Gastrocnemius medialis (tissue), 4 donors: ENCODE results near the gene KRT14. TPM values are rescaled to one million over a fixed set of nuclear protein-coding genes. Genes with fewer than 3 reads are reported as not detected.

Source experiments
- ATAC-seq, 2 donors: fragments of 150-250 bp; one replicate each; pipeline ENCODE4 v1.9.1; 2016
- DNase-seq, 2 donors: peaks; one replicate each; pipeline ENCODE4 v3.0.0-alpha.2; 2019
- H3K27ac ChIP-seq, 4 donors: fragments of 200-600 bp; sonication (generic); 1 replicate in 1 of 4; 2 replicates in 3 of 4; pipeline ENCODE4 v1.5.1; 2016 to 2018; ENCODE audit warnings: mild to moderate bottlenecking in 2 of 4, moderate library complexity in 1 of 4
- H3K27me3 ChIP-seq, 3 donors: fragments of 200-600 bp; sonication (generic) in 2 of 3; 1 replicate in 1 of 3; 2 replicates in 2 of 3; pipeline versions ENCODE4 v1.5.1 to v1.6.0; 2016 to 2019; ENCODE audit warnings: mild to moderate bottlenecking in 1 of 3, moderate library complexity in 1 of 3
- H3K36me3 ChIP-seq, 2 donors: fragments of 200-600 bp; sonication (generic) in 1 of 2; one replicate each; pipeline ENCODE4 v1.5.1; 2017 to 2018
- H3K4me1 ChIP-seq, 2 donors: fragments of 200-600 bp; sonication (generic) in 1 of 2; one replicate each; pipeline ENCODE4 v1.5.1; 2016 to 2017; ENCODE audit warnings: mild to moderate bottlenecking in 2 of 2
- H3K4me3 ChIP-seq, 4 donors: fragments of 200-600 bp; sonication (generic) in 3 of 4; 1 replicate in 1 of 4; 2 replicates in 3 of 4; pipeline ENCODE4 v1.5.1; 2016 to 2019; ENCODE audit warnings: mild to moderate bottlenecking in 2 of 4
- H3K9me3 ChIP-seq, 3 donors: fragments of 200-600 bp; sonication (generic) in 2 of 3; 1 replicate in 1 of 3; 2 replicates in 2 of 3; pipeline ENCODE4 v1.5.1; 2016 to 2019
- POLR2A ChIP-seq, 2 donors: fragments of 450-650 bp; IDR thresholded peaks; one replicate each; pipeline ENCODE4 v1.6.1; 2017; ENCODE audit warnings: antibody characterized with exemption in 2 of 2, mild to moderate bottlenecking in 2 of 2, moderate library complexity in 2 of 2
- in situ Hi-C, 4 donors: fragments of 200-750 bp; cut with MboI; loops; one replicate each; pipeline versions ENCODE4 v1.15.0 to v1.8.0; 2017; ENCODE audit warnings: low sequenced_read_pairs in 4 of 4
- intact Hi-C: fragments of 100-400 bp; cut with DNase I; formaldehyde crosslinking; loops from one replicate; pipeline ENCODE4 v1.15.1; 2023; ENCODE audit warnings: low total_unique reads
- total RNA-seq, 4 donors: library from RNA; depleted of rRNA; stranded (reverse); fragments of >200 nt; gene quantifications; one replicate each; pipeline versions ENCODE4 v1.1.0 to v1.2.3, GENCODE V29; 2016
- TF ChIP-seq, protein P1 (sequence below), 5 experiments: fragments of 450-650 bp in 3 of 5; fragments of 200-600 bp in 2 of 5; sonication (generic) in 2 of 5; IDR thresholded peaks in 4 of 5; conservative IDR thresholded peaks in 1 of 5; 1 replicate in 4 of 5; 2 replicates in 1 of 5; pipeline ENCODE4 v1.5.1; 2016 to 2019; ENCODE audit warnings: antibody characterized with exemption in 5 of 5, mild to moderate bottlenecking in 3 of 5, moderate library complexity in 3 of 5

KRT14 gene
- total RNA-seq, 4 donors from 2014 or later = not detected

DNA sequence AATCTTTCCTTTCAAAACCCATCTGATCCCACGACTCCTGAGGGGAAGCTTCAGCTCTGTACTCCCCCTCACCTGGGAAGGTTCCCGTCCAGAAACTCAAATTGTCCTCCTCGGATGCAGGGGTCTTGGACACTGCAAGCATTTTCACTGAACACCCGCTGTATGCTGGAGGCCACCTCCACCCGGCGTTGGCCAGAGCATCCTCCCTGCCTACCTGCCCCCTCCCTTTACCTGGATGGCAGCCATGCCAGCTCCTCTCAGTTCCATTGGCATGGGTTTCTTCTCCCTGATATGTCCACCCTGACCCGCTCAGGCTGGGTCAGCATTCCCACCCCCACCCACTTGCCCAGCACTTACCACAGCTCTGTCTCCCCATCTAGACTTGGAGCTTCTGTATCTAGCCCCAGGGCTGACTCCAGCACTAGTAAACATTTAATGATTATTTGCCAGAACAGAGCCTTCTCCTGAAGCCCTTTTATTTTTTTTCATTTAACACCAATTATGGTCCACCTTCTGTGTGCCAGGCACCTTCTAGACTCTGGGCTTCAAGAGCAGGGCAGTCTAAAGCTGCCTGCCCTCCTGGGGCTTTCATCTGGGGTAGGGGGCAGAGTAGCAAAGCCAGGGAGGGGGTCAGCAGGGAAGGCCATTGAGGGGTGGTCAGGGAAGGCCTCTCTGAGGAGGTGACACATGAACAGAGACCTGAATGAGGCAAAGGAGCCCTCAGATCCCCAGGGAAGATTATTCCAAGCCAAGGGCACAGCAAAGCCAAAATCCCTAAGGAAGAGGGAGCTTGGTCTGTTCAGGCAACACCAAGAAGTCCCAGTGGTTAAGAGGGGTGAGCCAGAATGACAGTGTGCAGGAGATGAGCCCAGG lies 49.7 kb downstream of the KRT14 start:
- ATAC-seq = no peak
- H3K4me1 ChIP-seq = no peaks in the 10 kb centered on the region
- no peaks in the 10 kb centered on the region for H3K9me3 ChIP-seq
- TF ChIP-seq, protein P1, sequence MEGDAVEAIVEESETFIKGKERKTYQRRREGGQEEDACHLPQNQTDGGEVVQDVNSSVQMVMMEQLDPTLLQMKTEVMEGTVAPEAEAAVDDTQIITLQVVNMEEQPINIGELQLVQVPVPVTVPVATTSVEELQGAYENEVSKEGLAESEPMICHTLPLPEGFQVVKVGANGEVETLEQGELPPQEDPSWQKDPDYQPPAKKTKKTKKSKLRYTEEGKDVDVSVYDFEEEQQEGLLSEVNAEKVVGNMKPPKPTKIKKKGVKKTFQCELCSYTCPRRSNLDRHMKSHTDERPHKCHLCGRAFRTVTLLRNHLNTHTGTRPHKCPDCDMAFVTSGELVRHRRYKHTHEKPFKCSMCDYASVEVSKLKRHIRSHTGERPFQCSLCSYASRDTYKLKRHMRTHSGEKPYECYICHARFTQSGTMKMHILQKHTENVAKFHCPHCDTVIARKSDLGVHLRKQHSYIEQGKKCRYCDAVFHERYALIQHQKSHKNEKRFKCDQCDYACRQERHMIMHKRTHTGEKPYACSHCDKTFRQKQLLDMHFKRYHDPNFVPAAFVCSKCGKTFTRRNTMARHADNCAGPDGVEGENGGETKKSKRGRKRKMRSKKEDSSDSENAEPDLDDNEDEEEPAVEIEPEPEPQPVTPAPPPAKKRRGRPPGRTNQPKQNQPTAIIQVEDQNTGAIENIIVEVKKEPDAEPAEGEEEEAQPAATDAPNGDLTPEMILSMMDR (IDR thresholded peaks at IDR 0.05 in 4 of 5, conservative IDR thresholded peaks at IDR 0.05 in 1 of 5) = no peak
- no peak for TF ChIP-seq POLR2A (IDR thresholded peaks at IDR 0.05)
- peaks cover 0 to 4% (median 0%) of the 10 kb centered on the region in 3 donors for H3K27me3 ChIP-seq
- no peaks in the 10 kb centered on the region for H3K36me3 ChIP-seq
- in situ Hi-C loops = no loop called here
- no peak for DNase-seq
- no peak overlapping the region for H3K4me3 ChIP-seq
- no peak overlapping the region for H3K27ac ChIP-seq
- intact Hi-C loops = no loop called here

DNA sequence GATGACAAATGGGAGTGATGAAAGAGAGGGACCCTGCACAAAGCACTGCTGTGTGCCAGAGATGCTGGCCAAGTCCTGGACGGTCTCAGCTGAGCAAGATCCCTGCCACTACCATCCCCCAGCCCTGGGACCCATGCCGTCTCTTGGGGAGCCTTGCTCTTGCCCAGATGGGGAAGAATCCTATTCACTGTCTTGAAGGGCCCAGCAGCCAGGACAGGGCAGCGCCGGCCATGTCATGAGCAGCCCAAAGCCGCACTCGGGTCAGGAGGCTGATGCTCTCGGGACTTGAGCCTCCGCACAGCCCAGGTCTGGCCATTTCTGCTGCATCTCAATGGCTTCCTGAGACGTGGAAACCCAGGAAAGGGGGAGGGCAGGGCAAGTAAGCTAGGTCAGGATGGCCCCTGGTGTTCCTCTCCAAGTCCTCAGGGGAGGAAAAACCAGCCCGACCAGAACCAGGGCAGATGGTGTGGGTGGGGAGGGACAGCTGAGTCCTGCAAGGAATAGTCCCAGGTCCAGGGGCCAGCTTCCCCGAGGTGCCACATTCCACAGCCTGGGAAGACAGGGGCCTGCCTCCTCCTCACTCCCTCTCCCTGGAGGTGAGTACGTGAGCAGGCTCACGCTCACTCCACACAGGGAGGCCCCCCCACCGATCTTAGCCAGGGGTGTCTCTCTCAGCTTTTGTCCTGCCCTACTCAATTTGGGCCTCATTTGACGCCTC lies 50.8 kb downstream of the KRT14 start:
- TF ChIP-seq, protein P1 (IDR thresholded peaks at IDR 0.05 in 4 of 5, conservative IDR thresholded peaks at IDR 0.05 in 1 of 5) = no peak
- no peak for TF ChIP-seq POLR2A (IDR thresholded peaks at IDR 0.05)
- no peak for DNase-seq
- Histone ChIP-seq H3K36me3 (no peaks in the 10 kb centered on the region), H3K4me3 (no peak overlapping the region), H3K27ac (no peak overlapping the region), H3K9me3 (no peaks in the 10 kb centered on the region), H3K4me1 (no peaks in the 10 kb centered on the region), H3K27me3 (peaks cover 0 to 10% (median under 1%) of the 10 kb centered on the region in 3 donors)
- intact Hi-C loops (no loop called here), in situ Hi-C loops (no loop called here)
- no peak for ATAC-seq

DNA sequence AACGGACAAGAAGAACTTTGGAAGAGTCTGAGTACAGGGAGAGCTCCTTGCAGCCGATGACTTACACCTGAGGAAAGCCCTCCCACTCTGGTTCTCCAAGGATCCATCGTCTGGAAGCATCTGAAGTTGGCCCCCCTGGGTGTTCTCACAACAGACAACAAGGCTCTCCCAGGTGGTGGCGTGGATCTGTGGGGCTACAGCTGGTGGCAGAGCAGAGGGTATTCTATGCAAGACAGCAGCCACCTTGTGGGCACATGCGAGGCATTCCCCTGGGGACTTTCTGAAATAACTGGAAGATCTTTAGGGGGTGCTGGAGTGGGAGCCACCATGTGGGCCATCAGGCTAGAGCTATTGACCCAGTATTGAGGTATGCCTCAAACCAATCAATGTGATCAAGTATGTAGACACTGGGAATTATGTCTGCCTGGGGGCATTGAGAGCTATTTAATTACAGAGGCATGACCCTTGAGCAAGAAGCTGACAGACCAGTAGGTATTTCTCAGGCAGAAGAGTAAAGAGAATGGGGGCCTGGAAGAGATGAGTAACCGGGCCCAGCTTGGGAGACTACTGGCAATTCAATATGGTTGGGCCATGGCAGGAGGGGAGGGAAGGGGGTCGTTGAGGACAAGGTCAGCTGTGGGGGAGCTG lies 51.7 kb downstream of the KRT14 start:
- Histone ChIP-seq H3K27me3 (peaks cover 2 to 15% (median 10%) of the 10 kb centered on the region in 3 donors), H3K4me1 (no peaks in the 10 kb centered on the region), H3K27ac (no peak overlapping the region), H3K4me3 (no peak overlapping the region), H3K9me3 (no peaks in the 10 kb centered on the region), H3K36me3 (no peaks in the 10 kb centered on the region)
- intact Hi-C loops (no loop called here), in situ Hi-C loops (no loop called here)
- ATAC-seq (no peak), DNase-seq (no peak)
- TF ChIP-seq, protein P1 (IDR thresholded peaks at IDR 0.05 in 4 of 5, conservative IDR thresholded peaks at IDR 0.05 in 1 of 5) = no peak
- TF ChIP-seq POLR2A (IDR thresholded peaks at IDR 0.05) = no peak

DNA sequence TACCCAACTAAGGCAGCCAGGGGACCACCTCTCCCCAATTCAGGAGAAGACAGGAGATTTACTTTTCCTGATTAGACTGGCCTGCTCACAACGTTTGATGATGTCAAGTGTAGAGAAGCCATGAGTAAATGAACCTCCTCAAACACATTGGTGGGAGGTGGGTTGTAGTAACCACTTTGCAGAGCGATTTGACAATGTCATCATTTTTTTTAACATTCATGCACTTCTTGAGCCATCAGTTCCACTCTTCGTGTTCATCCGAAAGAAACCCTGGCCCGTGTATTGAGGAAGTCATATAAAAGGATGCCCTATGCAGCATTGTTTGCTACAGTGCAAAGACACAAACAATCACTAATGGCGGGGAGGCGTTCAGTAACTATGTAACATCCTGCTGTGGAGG lies 53.1 kb downstream of the KRT14 start:
- Histone ChIP-seq H3K27me3 (peaks cover 16 to 30% (median 23%) of the 10 kb centered on the region in 3 donors), H3K9me3 (no peaks in the 10 kb centered on the region), H3K4me3 (no peak overlapping the region), H3K27ac (no peak overlapping the region), H3K4me1 (no peaks in the 10 kb centered on the region), H3K36me3 (no peaks in the 10 kb centered on the region)
- TF ChIP-seq POLR2A (IDR thresholded peaks at IDR 0.05) = no peak
- TF ChIP-seq, protein P1 (IDR thresholded peaks at IDR 0.05 in 4 of 5, conservative IDR thresholded peaks at IDR 0.05 in 1 of 5) = no peak
- intact Hi-C loops (no loop called here), in situ Hi-C loops (no loop called here)
- no peak for ATAC-seq
- no peak for DNase-seq
